Skeletal muscle tissue (tissue), 4 donors: ENCODE data around the gene NEK4. TPM values are rescaled to one million over a fixed set of nuclear protein-coding genes. Genes with fewer than 3 reads are reported as not detected.
"Not testable (repeated sequence)": the region's sequence is repeated elsewhere in the genome, so short reads cannot be mapped to it uniquely, and the experiment has no call there.

Source experiments
- H3K27ac ChIP-seq: one replicate; pipeline ENCODE4 v1.7.0; 2013; ENCODE audit warnings: mild to moderate bottlenecking, low read depth, low read length, inconsistent platforms
- H3K27me3 ChIP-seq, 3 donors: one replicate each; pipeline ENCODE4 v1.7.0; 2013; ENCODE audit warnings: low read length in 3 of 3; ENCODE audit not compliant: control insufficient read depth in 3 of 3, insufficient read depth in 3 of 3
- H3K36me3 ChIP-seq, 3 donors: one replicate each; pipeline ENCODE4 v1.7.0; 2013; ENCODE audit warnings: low read length in 3 of 3; ENCODE audit not compliant: control insufficient read depth in 3 of 3, insufficient read depth in 3 of 3
- H3K4me1 ChIP-seq, 3 donors: one replicate each; pipeline ENCODE4 v1.7.0; 2013; ENCODE audit warnings: low read length in 3 of 3, mild to moderate bottlenecking in 3 of 3; ENCODE audit not compliant: control insufficient read depth in 3 of 3, insufficient read depth in 3 of 3
- H3K4me3 ChIP-seq, 3 donors: one replicate each; pipeline ENCODE4 v1.7.0; 2013; ENCODE audit warnings: low read length in 3 of 3
- H3K9ac ChIP-seq, 3 donors: one replicate each; pipeline ENCODE4 v1.7.0; 2013; ENCODE audit warnings: low read length in 3 of 3, mild to moderate bottlenecking in 3 of 3, moderate library complexity in 2 of 3, low read depth in 1 of 3
- H3K9me3 ChIP-seq, 3 donors: one replicate each; pipeline ENCODE4 v1.7.0; 2013; ENCODE audit warnings: low read length in 3 of 3; ENCODE audit not compliant: control insufficient read depth in 3 of 3
- total RNA-seq: library from RNA; depleted of rRNA; stranded (reverse); fragments of >200 nt; gene quantifications from one replicate; pipeline ENCODE4 v1.2.3, GENCODE V29; 2014
- donor health status: Osteomylitis.

NEK4 gene
- total RNA-seq, 1 donor from 2014 or later = 11.5 TPM

- Histone ChIP-seq H3K9me3 (no peaks in the 10 kb centered on the region), H3K27ac (peak overlapping the region; percentile 16), H3K9ac (peak overlapping the region in 2 of 3 donors; percentile 25 to 28), H3K36me3 (peaks cover 25 to 36% (median 30%) of the 10 kb centered on the region in 3 donors), H3K4me1 (peaks cover 12 to 31% (median 25%) of the 10 kb centered on the region in 3 donors), H3K27me3 (no peaks in the 10 kb centered on the region), H3K4me3 (no peak overlapping the region)
Measured at GRCh38 chr3:52681596-52681995, 89.1 kb downstream of the NEK4 start.

DNA sequence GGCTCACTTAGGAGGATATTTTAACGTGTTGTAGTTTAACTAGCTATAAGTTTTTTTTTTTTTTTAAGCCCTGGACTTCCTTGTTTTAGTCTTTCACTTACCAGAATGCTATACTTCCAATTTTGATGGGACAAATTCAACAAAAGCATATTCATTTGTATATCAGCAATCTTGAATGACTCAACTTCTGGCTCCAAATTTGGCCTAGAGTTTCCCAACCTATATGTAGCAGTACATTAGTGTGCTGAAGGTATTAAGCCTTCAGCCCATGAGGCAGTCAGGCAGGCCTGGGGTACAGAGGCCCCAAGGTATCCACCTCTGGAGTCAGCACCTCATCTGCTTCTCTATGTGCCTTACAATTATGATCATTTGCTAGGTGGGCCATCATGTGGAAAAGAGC is 90.9 kb downstream of the NEK4 start:
- no peak overlapping the region for H3K4me3 ChIP-seq
- peaks cover 5 to 22% (median 19%) of the 10 kb centered on the region in 3 donors for H3K4me1 ChIP-seq
- no peaks in the 10 kb centered on the region for H3K27me3 ChIP-seq
- H3K9ac ChIP-seq = peak overlapping the region in 1 of 3 donors; percentile 5
- no peaks in the 10 kb centered on the region for H3K9me3 ChIP-seq
- H3K36me3 ChIP-seq = peaks cover 33 to 47% (median 42%) of the 10 kb centered on the region in 3 donors
- no peak overlapping the region for H3K27ac ChIP-seq

DNA sequence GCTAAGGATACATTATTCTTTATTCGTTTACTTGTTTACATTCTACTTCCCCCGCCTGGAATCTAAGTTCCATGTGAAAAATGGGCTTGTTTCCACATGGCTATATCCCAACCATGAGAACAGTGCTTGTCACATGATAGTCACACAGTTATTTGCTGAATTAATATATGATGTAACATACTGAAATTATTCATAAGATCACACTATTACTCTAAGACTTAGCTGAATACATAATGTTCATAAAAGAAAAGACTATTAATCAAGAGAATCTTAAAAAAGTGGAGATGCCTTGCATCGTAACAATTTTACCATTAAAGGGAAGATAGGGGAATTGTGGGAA is 91.6 kb downstream of the NEK4 start:
- Histone ChIP-seq H3K27ac (no peak overlapping the region), H3K4me3 (no peak overlapping the region), H3K9me3 (no peaks in the 10 kb centered on the region), H3K4me1 (peaks cover 0 to 17% (median 13%) of the 10 kb centered on the region in 3 donors), H3K36me3 (peaks cover 35 to 47% (median 43%) of the 10 kb centered on the region in 3 donors), H3K9ac (no peak overlapping the region), H3K27me3 (no peaks in the 10 kb centered on the region)

DNA sequence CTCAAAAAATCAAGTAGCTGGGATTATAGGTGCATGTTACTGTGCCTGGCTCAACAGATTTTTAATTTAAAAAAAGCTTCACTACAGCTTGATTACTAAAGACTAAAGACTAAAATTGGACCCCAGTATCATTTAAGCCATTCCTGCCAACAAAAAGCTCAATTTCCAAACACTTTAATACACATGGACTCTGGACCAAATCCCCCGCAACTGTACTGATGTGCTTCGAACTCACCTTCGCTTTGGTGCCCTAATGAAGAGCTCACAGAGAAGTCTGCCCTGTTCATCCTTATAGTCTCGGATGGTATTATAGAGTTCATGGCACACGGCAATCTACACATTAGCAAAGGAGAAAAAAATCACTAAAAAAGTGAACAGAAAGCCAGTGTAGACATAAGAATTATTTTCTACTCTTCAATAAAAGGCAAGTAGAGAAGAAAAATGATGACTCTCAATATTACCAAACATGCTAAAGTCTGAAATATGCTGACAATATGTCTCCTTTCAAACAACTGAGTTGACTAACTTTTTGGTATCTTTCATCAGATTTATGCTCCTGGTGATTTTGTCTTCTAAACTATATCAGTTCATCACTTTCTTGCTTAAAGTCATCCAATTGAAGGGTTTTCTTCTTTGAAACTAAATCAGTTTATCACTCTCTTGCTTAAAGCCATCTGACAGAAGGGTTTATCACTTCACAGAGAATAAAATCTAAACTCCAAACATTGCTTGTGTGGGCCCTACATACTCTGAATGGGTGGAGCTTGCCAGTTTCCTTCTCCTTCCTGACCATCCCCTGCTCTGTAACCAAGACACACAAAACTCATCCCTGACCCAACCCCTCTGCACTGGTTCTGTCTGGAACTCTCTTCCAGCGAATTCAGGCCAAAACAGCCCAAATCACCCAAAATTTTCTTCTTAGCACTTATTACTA is 92.2 kb downstream of the NEK4 start:
- no peak overlapping the region for H3K4me3 ChIP-seq
- no peaks in the 10 kb centered on the region for H3K27me3 ChIP-seq
- no peak overlapping the region for H3K27ac ChIP-seq
- peaks cover 37 to 47% (median 43%) of the 10 kb centered on the region in 3 donors for H3K36me3 ChIP-seq
- peaks cover 0 to 13% (median 10%) of the 10 kb centered on the region in 3 donors for H3K4me1 ChIP-seq
- no peak overlapping the region for H3K9ac ChIP-seq
- H3K9me3 ChIP-seq = no peaks in the 10 kb centered on the region

- not testable (repeated sequence) for H3K27me3 ChIP-seq, H3K27ac ChIP-seq, H3K4me3 ChIP-seq, H3K9me3 ChIP-seq, H3K4me1 ChIP-seq, H3K9ac ChIP-seq
- peaks cover 41 to 56% (median 55%) of the 10 kb centered on the region in 3 donors for H3K36me3 ChIP-seq
Measured at GRCh38 chr3:52676201-52676600, 94.5 kb downstream of the NEK4 start.

- peaks cover 0 to 10% (median 6%) of the 10 kb centered on the region in 3 donors for H3K4me1 ChIP-seq
- H3K27ac ChIP-seq = peak overlapping the region; percentile 37
- peaks cover 24 to 39% (median 29%) of the 10 kb centered on the region in 3 donors for H3K36me3 ChIP-seq
- H3K4me3 ChIP-seq = no peak overlapping the region
- H3K9ac ChIP-seq = no peak overlapping the region
- H3K9me3 ChIP-seq = no peaks in the 10 kb centered on the region
- no peaks in the 10 kb centered on the region for H3K27me3 ChIP-seq
Measured at GRCh38 chr3:52671676-52672075, 99.1 kb downstream of the NEK4 start.

- peaks cover 22 to 38% (median 23%) of the 10 kb centered on the region in 3 donors for H3K36me3 ChIP-seq
- H3K4me1 ChIP-seq = peaks cover 0 to 10% (median 6%) of the 10 kb centered on the region in 3 donors
- H3K4me3 ChIP-seq = no peak overlapping the region
- H3K9ac ChIP-seq = peak overlapping the region in 1 of 3 donors; percentile 36
- no peaks in the 10 kb centered on the region for H3K27me3 ChIP-seq
- no peaks in the 10 kb centered on the region for H3K9me3 ChIP-seq
- peak overlapping the region; percentile 37 for H3K27ac ChIP-seq
Measured at GRCh38 chr3:52670621-52671521, 99.9 kb downstream of the NEK4 start.

GRCh38 chr3:52663098-52663497 is 107.6 kb downstream of the NEK4 start:
- Histone ChIP-seq H3K36me3 (peaks cover 25 to 57% (median 54%) of the 10 kb centered on the region in 3 donors), H3K27ac (no peak overlapping the region), H3K27me3 (no peaks in the 10 kb centered on the region), H3K4me3 (no peak overlapping the region), H3K9ac (no peak overlapping the region), H3K9me3 (no peaks in the 10 kb centered on the region), H3K4me1 (no peaks in the 10 kb centered on the region)

DNA sequence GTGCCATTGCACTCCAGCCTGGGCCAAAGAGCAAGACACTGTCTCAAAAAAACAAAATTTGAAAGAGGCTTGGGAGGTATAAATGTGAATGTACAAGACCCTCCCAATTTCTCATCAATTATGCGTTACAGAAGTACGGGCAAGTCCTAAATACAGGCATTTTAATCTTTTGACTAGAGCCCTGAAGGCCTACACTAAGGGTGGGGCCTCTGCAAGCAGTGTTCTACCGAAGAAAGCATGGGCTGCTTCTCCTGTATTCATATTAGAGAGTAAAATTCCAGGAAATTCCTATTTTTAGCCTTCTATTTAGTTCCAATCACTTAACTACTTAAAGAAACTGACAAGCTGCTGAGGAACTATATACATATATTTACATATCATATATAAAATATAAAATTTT is 110.7 kb downstream of the NEK4 start:
- no peaks in the 10 kb centered on the region for H3K9me3 ChIP-seq
- H3K27ac ChIP-seq = no peak overlapping the region
- no peak overlapping the region for H3K9ac ChIP-seq
- no peak overlapping the region for H3K4me3 ChIP-seq
- no peaks in the 10 kb centered on the region for H3K4me1 ChIP-seq
- no peaks in the 10 kb centered on the region for H3K27me3 ChIP-seq
- peaks cover 28 to 72% (median 65%) of the 10 kb centered on the region in 3 donors for H3K36me3 ChIP-seq
